ENCODE data around the gene ADAMTSL2. TPM values are rescaled to one million over a fixed set of nuclear protein-coding genes. Genes with fewer than 3 reads are reported as not detected.

The ADAMTSL2 gene
- total and polyA plus RNA-seq, 9 donors = 0.27 to 18.5 (median 1.9) TPM

- Histone ChIP-seq H3K4me1 (ENCODE audit: insufficient read depth) (peaks cover 19% of the 10 kb centered on the region), H3K27me3 (no peaks in the 10 kb centered on the region), H3K9me3 (no peaks in the 10 kb centered on the region), H3K36me3 (no peaks in the 10 kb centered on the region), H3K4me3 (no peak overlapping the region), H3K27ac (no peak overlapping the region)
- TF ChIP-seq POLR2A (IDR thresholded peaks at IDR 0.05) (no peak), EP300 (IDR thresholded peaks at IDR 0.05) (no peak), CTCF (IDR thresholded peaks at IDR 0.05) (no peak)
- intact Hi-C loops (cut with DNase I) = loop anchor here in 1 of 4 donors (10.0 kb wide), 1 partner anchor 201 kb away; no protein-coding TSS in a partner anchor
- WGBS, 3 donors = 71 to 74% (median 72%) methylated on average over 25 to 28 of the region's 28 CpGs
- peak in 1 of 5 donors; percentile 60 for DNase-seq
Observed at GRCh38 chr9:133513214-133514100, 21.0 kb upstream of the ADAMTSL2 start.

- no peak for TF ChIP-seq EP300 (IDR thresholded peaks at IDR 0.05)
- TF ChIP-seq POLR2A (IDR thresholded peaks at IDR 0.05) = no peak
- TF ChIP-seq CTCF (IDR thresholded peaks at IDR 0.05) = no peak
- intact Hi-C loops (cut with DNase I) = loop anchor here in 1 of 4 donors (10.0 kb wide), 1 partner anchor 200 kb away; no protein-coding TSS in a partner anchor
- Histone ChIP-seq H3K27ac (peak overlapping the region in 1 of 2 donors; percentile 48), H3K4me3 (no peak overlapping the region), H3K9me3 (no peaks in the 10 kb centered on the region), H3K4me1 (ENCODE audit: insufficient read depth) (peaks cover 16% of the 10 kb centered on the region), H3K27me3 (no peaks in the 10 kb centered on the region), H3K36me3 (no peaks in the 10 kb centered on the region)
- WGBS, 3 donors = 22 to 43% (median 24%) methylated on average over 13 to 14 of the region's 14 CpGs
- peak; percentile 74 to 88 (median 77) for DNase-seq
Observed at GRCh38 chr9:133514460-133515239, 19.9 kb upstream of the ADAMTSL2 start.

- peak in 1 of 5 donors; percentile 34 for DNase-seq
- peak overlapping the region in 1 of 2 donors; percentile 48 for H3K27ac ChIP-seq
- H3K4me3 ChIP-seq = no peak overlapping the region
- H3K27me3 ChIP-seq = no peaks in the 10 kb centered on the region
- H3K4me1 ChIP-seq (ENCODE audit: insufficient read depth) = peaks cover 14% of the 10 kb centered on the region
- TF ChIP-seq POLR2A (IDR thresholded peaks at IDR 0.05) (no peak), EP300 (IDR thresholded peaks at IDR 0.05) (no peak), CTCF (IDR thresholded peaks at IDR 0.05) (no peak)
- H3K9me3 ChIP-seq = no peaks in the 10 kb centered on the region
- 91 to 97% (median 94%) methylated on average over 9 to 10 of the region's 10 CpGs for WGBS, 3 donors
- intact Hi-C loops (cut with DNase I) = loop anchor here in 1 of 4 donors (10.0 kb wide), 1 partner anchor 200 kb away; no protein-coding TSS in a partner anchor
- no peaks in the 10 kb centered on the region for H3K36me3 ChIP-seq
Observed at GRCh38 chr9:133515240-133515610, 19.3 kb upstream of the ADAMTSL2 start.

- WGBS, 3 donors = 81 to 85% (median 84%) methylated on average over 17 of the region's 17 CpGs
- Histone ChIP-seq H3K4me1 (ENCODE audit: insufficient read depth) (peaks cover 14% of the 10 kb centered on the region), H3K9me3 (no peaks in the 10 kb centered on the region), H3K4me3 (no peak overlapping the region), H3K27me3 (no peaks in the 10 kb centered on the region), H3K27ac (peak overlapping the region in 1 of 2 donors; percentile 48), H3K36me3 (no peaks in the 10 kb centered on the region)
- peak in 1 of 5 donors; percentile 31 for DNase-seq
- intact Hi-C loops (cut with DNase I) = loop anchor here in 1 of 4 donors (10.0 kb wide), 1 partner anchor 199 kb away; no protein-coding TSS in a partner anchor
- TF ChIP-seq POLR2A (IDR thresholded peaks at IDR 0.05) = no peak
- no peak for TF ChIP-seq CTCF (IDR thresholded peaks at IDR 0.05)
- no peak for TF ChIP-seq EP300 (IDR thresholded peaks at IDR 0.05)
Observed at GRCh38 chr9:133515615-133516255, 18.8 kb upstream of the ADAMTSL2 start.

Data from ovary (tissue), 9 donors.